WTC11 (cell line): ENCODE measurements around the gene MON2. TPM values are rescaled to one million over a fixed set of nuclear protein-coding genes. Genes with fewer than 3 reads are reported as not detected.

Source experiments
- ATF1 ChIP-seq: sonication (generic); formaldehyde crosslinking; IDR thresholded peaks from 2 replicates; pipeline ENCODE4 v1.8.1; 2023; ENCODE audit warnings: mild to moderate bottlenecking, moderate library complexity, missing genetic modification reagents
- ATF6 ChIP-seq: sonication (generic); formaldehyde crosslinking; IDR thresholded peaks from 2 replicates; pipeline ENCODE4 v1.8.1; 2023; ENCODE audit warnings: mild to moderate bottlenecking, missing genetic modification reagents
- CREM ChIP-seq: sonication (generic); formaldehyde crosslinking; IDR thresholded peaks from 2 replicates; pipeline ENCODE4 v1.8.1; 2022; ENCODE audit warnings: mild to moderate bottlenecking, missing genetic modification reagents, moderate library complexity
- ELF4 ChIP-seq: sonication (generic); formaldehyde crosslinking; IDR thresholded peaks from 2 replicates; pipeline ENCODE4 v1.8.1; 2022; ENCODE audit warnings: low read depth, mild to moderate bottlenecking, moderate library complexity, missing genetic modification reagents
- ERG ChIP-seq: fragments of 250-450 bp; sonication (Bioruptor Pico); IDR thresholded peaks from 2 replicates; pipeline ENCODE4 v1.8.0; 2021; ENCODE audit warnings: mild to moderate bottlenecking
- GRHL2 ChIP-seq: fragments of 250-450 bp; sonication (Bioruptor Pico); IDR thresholded peaks from 2 replicates; pipeline ENCODE4 v1.8.0; 2022; ENCODE audit warnings: mild to moderate bottlenecking, moderate library complexity; ENCODE audit not compliant: insufficient replicate concordance, severe bottlenecking
- HMGA2 ChIP-seq: fragments of 250-450 bp; sonication (Bioruptor Pico); IDR thresholded peaks from 2 replicates; pipeline ENCODE4 v1.4.0; 2021; ENCODE audit warnings: mild to moderate bottlenecking, moderate library complexity
- IRF2 ChIP-seq: sonication (generic); formaldehyde crosslinking; IDR thresholded peaks from 2 replicates; pipeline ENCODE4 v1.8.0; 2022; ENCODE audit warnings: low read depth, missing genetic modification reagents, borderline replicate concordance
- JUN ChIP-seq: sonication (generic); formaldehyde crosslinking; IDR thresholded peaks from 2 replicates; pipeline ENCODE4 v1.8.0; 2023; ENCODE audit warnings: mild to moderate bottlenecking, missing genetic modification reagents
- MXD4 ChIP-seq: fragments of 250-450 bp; sonication (Bioruptor Pico); IDR thresholded peaks from 2 replicates; pipeline ENCODE4 v1.8.0; 2021; ENCODE audit warnings: mild to moderate bottlenecking, moderate library complexity, borderline replicate concordance
- MYBL2 ChIP-seq: sonication (generic); formaldehyde crosslinking; IDR thresholded peaks from 2 replicates; pipeline ENCODE4 v1.8.1; 2023; ENCODE audit warnings: mild to moderate bottlenecking, moderate library complexity, missing genetic modification reagents
- NFE2L1 ChIP-seq: sonication (generic); formaldehyde crosslinking; IDR thresholded peaks from 2 replicates; pipeline ENCODE4 v1.8.1; 2023; ENCODE audit warnings: missing genetic modification reagents
- OVOL2 ChIP-seq: fragments of 250-450 bp; sonication (Bioruptor Pico); IDR thresholded peaks from 2 replicates; pipeline ENCODE4 v1.9.0; 2021; ENCODE audit warnings: mild to moderate bottlenecking, borderline replicate concordance
- PRDM15 ChIP-seq: sonication (generic); formaldehyde crosslinking; IDR thresholded peaks from 2 replicates; pipeline ENCODE4 v1.8.0; 2022; ENCODE audit warnings: missing genetic modification reagents
- SMAD4 ChIP-seq: sonication (generic); formaldehyde crosslinking; IDR thresholded peaks from 2 replicates; pipeline ENCODE4 v1.8.0; 2022; ENCODE audit warnings: mild to moderate bottlenecking, missing genetic modification reagents
- TEAD1 ChIP-seq: sonication (generic); formaldehyde crosslinking; IDR thresholded peaks from 2 replicates; pipeline ENCODE4 v1.8.0; 2022; ENCODE audit warnings: mild to moderate bottlenecking, missing genetic modification reagents
- TEAD4 ChIP-seq: sonication (generic); formaldehyde crosslinking; IDR thresholded peaks from 2 replicates; pipeline ENCODE4 v1.8.0; 2022; ENCODE audit warnings: mild to moderate bottlenecking, missing genetic modification reagents
- USF2 ChIP-seq: sonication (generic); formaldehyde crosslinking; IDR thresholded peaks from 2 replicates; pipeline ENCODE4 v1.8.1; 2023; ENCODE audit warnings: mild to moderate bottlenecking, missing genetic modification reagents, moderate library complexity
- ZBTB21 ChIP-seq: sonication (generic); formaldehyde crosslinking; IDR thresholded peaks from 2 replicates; pipeline ENCODE4 v1.8.1; 2023; ENCODE audit warnings: mild to moderate bottlenecking, missing genetic modification reagents, borderline replicate concordance
- ZNF232 ChIP-seq: sonication (generic); formaldehyde crosslinking; IDR thresholded peaks from 2 replicates; pipeline ENCODE4 v1.8.0; 2022; ENCODE audit warnings: mild to moderate bottlenecking, missing genetic modification reagents
- ZNF263 ChIP-seq: sonication (generic); formaldehyde crosslinking; IDR thresholded peaks from 2 replicates; pipeline ENCODE4 v1.8.1; 2022; ENCODE audit warnings: low read depth, mild to moderate bottlenecking, moderate library complexity, missing genetic modification reagents
- ZNF423 ChIP-seq: fragments of 250-450 bp; sonication (Bioruptor Pico); IDR thresholded peaks from 2 replicates; pipeline ENCODE4 v2.1.2; 2022; ENCODE audit warnings: mild to moderate bottlenecking, moderate library complexity
- ZNF425 ChIP-seq: fragments of 250-450 bp; sonication (Bioruptor Pico); conservative IDR thresholded peaks from 2 replicates; pipeline ENCODE4 v1.9.0; 2021; ENCODE audit warnings: mild to moderate bottlenecking
- ZNF512 ChIP-seq: sonication (generic); formaldehyde crosslinking; IDR thresholded peaks from 2 replicates; pipeline ENCODE4 v1.8.1; 2022; ENCODE audit warnings: missing genetic modification reagents, borderline replicate concordance
- ZNF671 ChIP-seq: fragments of 250-450 bp; sonication (Bioruptor Pico); IDR thresholded peaks from 2 replicates; pipeline ENCODE4 v1.8.0; 2021; ENCODE audit warnings: mild to moderate bottlenecking
- ZSCAN18 ChIP-seq: fragments of 250-450 bp; sonication (Bioruptor Pico); IDR thresholded peaks from 2 replicates; pipeline ENCODE4 v2.1.2; 2022; ENCODE audit warnings: mild to moderate bottlenecking, moderate library complexity
- total RNA-seq: library from RNA; stranded (reverse); gene quantifications from 3 replicates; pipeline ENCODE4 v1.2.3, GENCODE V29; 2021

The MON2 gene
- total RNA-seq, 1 experiment from 2014 or later: 25.8 TPM

GRCh38 chr12:62466594-62467491, at the start of gene MON2 (continued):
- TF ChIP-seq ZNF512 (CRISPR knock-in tag): no peak
- TF ChIP-seq USF2 (CRISPR knock-in tag): peak; percentile 56
- no peak for TF ChIP-seq ZSCAN18
- no peak for TF ChIP-seq MYBL2 (CRISPR knock-in tag)
- TF ChIP-seq TEAD1 (CRISPR knock-in tag): no peak
- TF ChIP-seq OVOL2 (CRISPR knock-in tag): no peak
- TF ChIP-seq NFE2L1 (CRISPR knock-in tag): no peak
- TF ChIP-seq JUN (CRISPR knock-in tag): no peak
- TF ChIP-seq ZBTB21 (CRISPR knock-in tag): no peak
- TF ChIP-seq PRDM15 (CRISPR knock-in tag): no peak
- TF ChIP-seq ATF1 (CRISPR knock-in tag): 0 out of 2 replicates have a peak, but pooled peaks have one; percentile 30
- no peak for TF ChIP-seq ELF4 (CRISPR knock-in tag)
- no peak for TF ChIP-seq ZNF671 (CRISPR knock-in tag)
- TF ChIP-seq MXD4 (CRISPR knock-in tag): no peak
- TF ChIP-seq ZNF232 (CRISPR knock-in tag): 0 out of 2 replicates have a peak, but pooled peaks have one; percentile 44
- no peak for TF ChIP-seq HMGA2 (CRISPR knock-in tag)
- TF ChIP-seq TEAD4 (CRISPR knock-in tag): no peak
- TF ChIP-seq CREM (CRISPR knock-in tag): peak; percentile 86; the same call in 1 of the 2 replicates
- no peak for TF ChIP-seq ZNF263
- no peak for TF ChIP-seq GRHL2
- TF ChIP-seq ERG (CRISPR knock-in tag): no peak
- no peak for TF ChIP-seq ZNF423 (CRISPR knock-in tag)
- no peak for TF ChIP-seq SMAD4 (CRISPR knock-in tag)
- no peak for TF ChIP-seq ATF6
- no peak for TF ChIP-seq IRF2 (CRISPR knock-in tag)
- no peak for TF ChIP-seq ZNF425 (CRISPR knock-in tag)
